ENCODE measurements around the gene HNF1A.

The HNF1A gene

DNA sequence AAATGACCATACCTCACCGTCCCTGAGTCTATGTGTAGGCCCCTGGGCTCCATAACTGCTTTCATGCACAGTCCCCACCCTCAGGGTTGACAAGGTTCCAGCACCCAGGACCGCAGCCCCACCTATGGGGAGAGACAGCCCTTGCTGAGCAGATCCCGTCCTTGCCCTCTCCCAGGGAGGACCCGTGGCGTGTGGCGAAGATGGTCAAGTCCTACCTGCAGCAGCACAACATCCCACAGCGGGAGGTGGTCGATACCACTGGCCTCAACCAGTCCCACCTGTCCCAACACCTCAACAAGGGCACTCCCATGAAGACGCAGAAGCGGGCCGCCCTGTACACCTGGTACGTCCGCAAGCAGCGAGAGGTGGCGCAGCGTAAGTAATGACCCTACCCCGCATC, 10.3 kb downstream of the HNF1A start:
- DNase-seq = no peak

DNA sequence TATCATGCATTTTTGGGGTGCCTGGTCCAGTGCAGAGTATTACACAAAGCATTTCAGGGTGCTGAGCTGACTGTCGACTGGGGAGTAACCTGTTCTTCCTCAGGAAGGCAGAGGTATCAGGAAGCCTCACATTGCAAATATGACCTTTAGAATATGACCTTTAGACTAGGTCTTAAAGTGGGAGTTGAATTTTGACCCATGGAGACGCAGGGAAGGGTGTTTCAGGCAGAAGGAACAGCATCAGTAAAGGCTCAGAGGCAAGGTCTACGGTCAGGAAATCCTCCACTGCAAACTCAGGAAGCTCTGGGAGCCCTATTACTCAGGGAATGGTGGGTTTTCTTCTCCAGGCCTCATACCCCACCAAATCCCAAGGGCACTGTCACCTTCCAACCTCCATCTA, 11.3 kb downstream of the HNF1A start:
- no peak for DNase-seq

DNA sequence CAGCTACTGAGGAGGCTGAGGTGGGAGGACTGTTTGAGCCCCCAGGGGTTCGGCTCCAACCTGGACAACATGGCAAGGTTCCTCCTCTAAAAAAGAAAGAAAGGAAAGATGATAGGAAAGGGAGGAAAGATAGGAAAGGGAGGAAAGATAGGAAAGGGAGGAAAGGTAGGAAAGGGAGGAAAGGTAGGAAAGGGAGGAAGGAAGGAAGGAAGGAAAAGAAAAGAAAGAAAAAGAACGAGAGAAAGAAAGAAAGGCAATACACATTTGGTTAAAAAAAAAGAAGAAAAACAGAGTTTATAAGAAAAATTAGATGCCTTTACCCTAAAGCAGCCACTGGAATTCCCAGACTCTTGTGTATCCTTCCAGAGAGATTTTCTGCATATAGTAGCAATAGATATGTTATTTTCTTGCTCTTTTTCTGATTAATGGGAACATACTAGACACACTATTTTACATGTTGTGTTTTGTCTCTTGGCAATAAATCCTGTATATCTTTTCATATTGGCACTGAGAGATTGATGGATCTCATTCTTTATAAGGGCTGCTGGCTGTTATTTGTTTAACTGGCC, 12.2 kb downstream of the HNF1A start:
- DNase-seq = no peak

DNA sequence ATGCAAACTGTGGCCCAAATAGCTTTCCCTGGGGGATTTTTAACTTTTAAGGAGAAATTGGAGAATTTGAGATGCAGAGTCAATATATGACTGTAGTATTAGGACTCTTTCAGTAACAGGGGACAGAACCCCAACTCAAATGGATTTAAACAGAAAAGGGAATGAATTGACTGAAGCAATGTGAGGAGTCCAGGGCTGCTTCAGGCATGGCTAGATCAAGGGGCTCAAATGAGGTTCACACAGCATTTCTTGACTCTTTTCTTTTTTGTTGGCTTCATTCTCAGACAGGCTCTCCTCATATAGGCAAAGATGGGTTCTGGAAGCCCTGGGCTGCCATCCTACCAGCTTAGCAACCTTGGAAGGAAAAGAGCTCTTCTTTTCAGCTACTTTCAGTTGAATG, 13.6 kb downstream of the HNF1A start:
- DNase-seq = no peak

GRCh38 chr12:120992989-120993388, 14.6 kb downstream of the HNF1A start:
- DNase-seq = no peak

DNA sequence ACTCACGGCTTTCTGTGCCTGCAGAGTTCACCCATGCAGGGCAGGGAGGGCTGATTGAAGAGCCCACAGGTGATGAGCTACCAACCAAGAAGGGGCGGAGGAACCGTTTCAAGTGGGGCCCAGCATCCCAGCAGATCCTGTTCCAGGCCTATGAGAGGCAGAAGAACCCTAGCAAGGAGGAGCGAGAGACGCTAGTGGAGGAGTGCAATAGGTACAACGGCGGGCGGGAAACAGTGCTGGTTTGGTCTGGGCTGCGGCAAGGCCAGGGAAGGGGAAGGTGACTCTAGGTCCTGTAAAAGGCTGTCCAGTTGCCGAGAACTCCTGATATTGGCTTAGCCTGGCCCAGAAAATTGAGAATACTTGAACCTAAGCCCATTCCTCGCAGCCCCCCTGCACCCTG, 15.2 kb downstream of the HNF1A start:
- DNase-seq = no peak

DNA sequence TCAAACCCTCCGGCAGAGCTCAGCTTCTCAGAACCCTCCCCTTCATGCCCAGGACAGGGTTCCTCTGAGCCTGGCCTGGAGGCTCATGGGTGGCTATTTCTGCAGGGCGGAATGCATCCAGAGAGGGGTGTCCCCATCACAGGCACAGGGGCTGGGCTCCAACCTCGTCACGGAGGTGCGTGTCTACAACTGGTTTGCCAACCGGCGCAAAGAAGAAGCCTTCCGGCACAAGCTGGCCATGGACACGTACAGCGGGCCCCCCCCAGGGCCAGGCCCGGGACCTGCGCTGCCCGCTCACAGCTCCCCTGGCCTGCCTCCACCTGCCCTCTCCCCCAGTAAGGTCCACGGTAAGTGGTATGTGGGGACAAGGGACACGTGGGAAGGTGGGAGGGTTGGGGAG, 15.7 kb downstream of the HNF1A start:
- DNase-seq = no peak

GRCh38 chr12:120994589-120995337, 16.4 kb downstream of the HNF1A start:
- no peak for DNase-seq

- no peak for DNase-seq
Measured at GRCh38 chr12:120996133-120996746, 17.9 kb downstream of the HNF1A start.

DNA sequence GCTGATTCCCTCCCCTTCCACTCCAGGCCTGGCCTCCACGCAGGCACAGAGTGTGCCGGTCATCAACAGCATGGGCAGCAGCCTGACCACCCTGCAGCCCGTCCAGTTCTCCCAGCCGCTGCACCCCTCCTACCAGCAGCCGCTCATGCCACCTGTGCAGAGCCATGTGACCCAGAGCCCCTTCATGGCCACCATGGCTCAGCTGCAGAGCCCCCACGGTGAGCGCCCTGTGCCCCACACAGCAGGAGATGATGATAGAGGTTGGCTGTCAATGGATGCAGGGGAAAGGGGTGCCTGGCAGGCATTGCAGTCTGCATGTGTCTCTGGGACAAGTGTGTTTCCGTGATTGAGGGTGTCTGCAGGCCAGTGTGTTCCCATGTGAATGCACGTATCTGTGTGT, 19.1 kb downstream of the HNF1A start:
- DNase-seq = no peak

- DNase-seq = no peak
Measured at GRCh38 chr12:120998435-120998834, 20.1 kb downstream of the HNF1A start.

DNA sequence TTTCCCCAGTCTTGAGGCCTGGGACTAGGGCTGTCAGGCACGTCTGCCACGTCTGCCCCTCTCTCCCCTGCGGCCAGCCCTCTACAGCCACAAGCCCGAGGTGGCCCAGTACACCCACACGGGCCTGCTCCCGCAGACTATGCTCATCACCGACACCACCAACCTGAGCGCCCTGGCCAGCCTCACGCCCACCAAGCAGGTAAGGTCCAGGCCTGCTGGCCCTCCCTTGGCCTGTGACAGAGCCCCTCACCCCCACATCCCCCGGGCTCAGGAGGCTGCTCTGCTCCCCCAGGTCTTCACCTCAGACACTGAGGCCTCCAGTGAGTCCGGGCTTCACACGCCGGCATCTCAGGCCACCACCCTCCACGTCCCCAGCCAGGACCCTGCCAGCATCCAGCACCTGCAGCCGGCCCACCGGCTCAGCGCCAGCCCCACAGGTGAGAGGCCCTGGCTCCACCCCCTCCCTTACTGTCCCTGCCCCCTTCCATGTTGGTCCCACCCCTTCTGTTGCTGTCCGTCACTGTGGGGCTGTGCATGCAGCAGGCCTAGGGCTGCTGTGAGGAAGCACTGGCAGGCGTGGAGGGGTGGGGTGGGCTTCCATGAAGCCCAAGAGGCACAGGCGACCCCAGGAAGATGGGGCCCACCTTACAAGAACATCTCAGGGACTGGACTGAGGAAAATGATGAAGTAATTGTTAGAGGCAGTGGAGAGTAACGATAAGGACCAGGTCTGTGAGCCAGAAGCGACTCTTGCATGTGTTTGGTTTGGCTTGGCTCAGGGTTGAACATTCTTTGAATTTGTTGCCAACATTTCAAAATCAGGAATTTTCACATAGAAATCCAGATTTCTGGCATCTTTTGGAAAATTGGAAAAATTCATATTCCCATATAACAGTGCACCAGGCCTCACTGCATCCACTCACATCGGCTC, 21.1 kb downstream of the HNF1A start:
- no peak for DNase-seq

DNA sequence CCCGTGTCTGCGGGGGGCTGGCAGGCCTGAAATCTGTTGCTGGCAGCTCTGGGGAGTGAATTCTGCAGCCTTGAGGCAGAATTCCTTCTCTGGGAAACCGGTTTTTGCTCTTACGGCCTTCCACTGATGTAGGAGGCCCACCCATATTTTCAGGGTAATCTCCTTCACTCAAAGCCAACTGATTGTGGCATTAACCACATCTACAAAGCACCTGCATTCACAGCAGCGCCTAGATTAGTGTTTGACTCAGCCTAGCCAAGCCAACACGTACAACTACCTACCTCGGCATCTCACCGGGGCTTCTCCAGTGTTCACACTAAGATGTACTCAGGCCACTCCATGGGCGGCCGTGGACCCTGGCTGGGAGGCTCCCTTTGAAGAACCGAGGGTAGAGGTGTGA, 22.2 kb downstream of the HNF1A start:
- DNase-seq = no peak

- no peak for DNase-seq
Measured at GRCh38 chr12:121001060-121001459, 22.7 kb downstream of the HNF1A start.

DNA sequence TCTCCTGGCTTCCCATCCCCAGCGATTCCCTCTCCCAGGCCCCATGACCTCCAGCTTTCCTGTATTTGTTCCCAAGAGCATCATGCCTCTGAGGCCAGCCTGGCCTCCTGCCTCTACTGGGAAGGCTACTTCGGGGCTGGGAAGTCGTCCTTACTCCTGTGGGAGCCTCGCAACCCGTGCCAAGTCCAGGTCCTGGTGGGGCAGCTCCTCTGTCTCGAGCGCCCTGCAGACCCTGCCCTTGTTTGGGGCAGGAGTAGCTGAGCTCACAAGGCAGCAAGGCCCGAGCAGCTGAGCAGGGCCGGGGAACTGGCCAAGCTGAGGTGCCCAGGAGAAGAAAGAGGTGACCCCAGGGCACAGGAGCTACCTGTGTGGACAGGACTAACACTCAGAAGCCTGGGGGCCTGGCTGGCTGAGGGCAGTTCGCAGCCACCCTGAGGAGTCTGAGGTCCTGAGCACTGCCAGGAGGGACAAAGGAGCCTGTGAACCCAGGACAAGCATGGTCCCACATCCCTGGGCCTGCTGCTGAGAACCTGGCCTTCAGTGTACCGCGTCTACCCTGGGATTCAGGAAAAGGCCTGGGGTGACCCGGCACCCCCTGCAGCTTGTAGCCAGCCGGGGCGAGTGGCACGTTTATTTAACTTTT, 23.6 kb downstream of the HNF1A start:
- DNase-seq = no peak

- no peak for DNase-seq
Measured at GRCh38 chr12:121003650-121004049, 25.3 kb downstream of the HNF1A start.

- no peak for DNase-seq
Measured at GRCh38 chr12:121004253-121004815, 26.0 kb downstream of the HNF1A start.

GRCh38 chr12:121005346-121005815, 27.0 kb downstream of the HNF1A start:
- DNase-seq = no peak

GRCh38 chr12:121008347-121009098, 30.2 kb downstream of the HNF1A start:
- DNase-seq = no peak

- peak; percentile 17 for DNase-seq
Measured at GRCh38 chr12:121009741-121010140, 31.4 kb downstream of the HNF1A start.

GRCh38 chr12:121010860-121011259, 32.5 kb downstream of the HNF1A start:
- no peak for DNase-seq

DNA sequence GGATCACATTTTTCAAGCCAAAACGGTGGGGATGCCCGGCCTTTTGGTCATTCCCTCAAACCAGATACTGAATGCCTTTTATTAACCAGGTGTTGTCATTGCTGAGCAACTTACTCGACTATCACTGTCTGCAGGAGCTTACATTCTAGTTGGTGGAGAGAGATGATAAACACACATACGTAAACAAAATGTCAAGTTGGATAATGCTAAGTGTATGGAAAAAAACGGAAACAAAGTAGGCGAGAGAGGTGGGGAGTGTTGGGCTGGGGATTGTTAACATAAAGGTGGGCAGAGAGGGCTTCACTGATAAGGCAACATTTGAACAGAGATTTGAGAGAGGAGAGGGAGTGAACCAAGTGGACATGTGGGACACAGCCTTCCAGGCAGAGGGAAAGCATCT, 33.5 kb downstream of the HNF1A start:
- DNase-seq = no peak
